ENCODE measurements around the gene FAM118B.

DNA sequence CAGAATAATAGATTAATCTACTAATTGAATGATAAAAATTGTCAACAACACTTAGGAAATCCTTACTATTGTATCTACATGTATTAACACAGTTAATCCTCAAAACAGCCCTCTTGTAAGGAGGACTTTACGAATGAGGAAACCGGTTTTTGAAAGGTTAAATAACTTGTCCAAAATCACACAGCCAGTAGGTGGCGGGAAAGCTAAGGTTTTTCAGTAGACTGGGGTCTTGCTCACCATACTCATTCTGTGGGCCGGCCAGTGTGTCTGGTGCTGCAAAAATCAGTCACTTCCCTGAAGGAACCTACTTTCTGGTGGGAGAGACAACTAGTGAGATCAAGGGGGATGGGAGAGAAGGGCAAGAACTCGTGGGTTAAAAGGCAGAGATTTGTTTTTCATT is 96.1 kb downstream of the FAM118B start:
- no peak for TF ChIP-seq POLR2A (IDR thresholded peaks at IDR 0.05)
- TF ChIP-seq CTCF (IDR thresholded peaks at IDR 0.05) = no peak
- no peak for TF ChIP-seq POLR2AphosphoS5 (IDR thresholded peaks at IDR 0.05)
